K562 (cell line): ENCODE data around the gene CWC22. TPM values are rescaled to one million over a fixed set of nuclear protein-coding genes. Genes with fewer than 3 reads are reported as not detected.

Experiments
- ATAC-seq: fragments of 200-7000 bp; cut with Tn5 transposase; 3 replicates; pipeline ENCODE4 v1.9.1; 2020; ENCODE audit warnings: moderate library complexity
- BruUV-seq: library from RNA; stranded (reverse); fragments of 400-500 nt; replicated peaks from 2 replicates; lab custom pipeline; 2021; lab: Mats Ljungman, UMichigan
- CTCF ChIA-PET: fragments of 300-600 bp; formaldehyde crosslinking; extraction: SDS; loops from one replicate; lab custom pipeline; 2021; ENCODE audit warnings: low intra/inter-chr PET ratio; lab: Yijun Ruan, JAX
- POLR2A ChIA-PET: fragments of 300-600, 350-650 bp; sonication (Branson Sonifier 250); formaldehyde crosslinking; extraction: SDS; loops from one replicate; lab custom pipeline; 2021; ENCODE audit warnings: antibody characterized with exemption, inconsistent platforms; lab: Yijun Ruan, JAX
- DNase-seq, 4 experiments: peaks; one replicate each; pipeline versions ENCODE4 v3.0.0 to v3.0.0-alpha.2; 2011 to 2018; ENCODE audit warnings: low spot score in 3 of 4, mixed read lengths in 3 of 4; ENCODE audit errors: extremely low read depth in 1 of 4
- FAIRE-seq: peaks from 2 replicates; lab custom pipeline; 2011; peaks lifted over from hg19 to GRCh38; lab: Jason Lieb, UNC
- H2AFZ ChIP-seq: 2 replicates; pipeline ENCODE4 v1.6.0; 2011; ENCODE audit warnings: low read depth, low read length, control low read depth, inconsistent platforms
- H3K27ac ChIP-seq: fragments of 200-600 bp; 3 replicates; pipeline ENCODE4 v1.8.0; 2011; ENCODE audit warnings: low read depth, mild to moderate bottlenecking, control low read depth, inconsistent platforms, low read length, moderate library complexity, mixed read lengths; ENCODE audit errors: extremely low read depth
- H3K27me3 ChIP-seq, 2 experiments: fragments of 300-600 bp in 1 of 2; 2 replicates in 1 of 2; 3 replicates in 1 of 2; pipeline versions ENCODE4 v1.6.0 to v1.8.0; 2011; ENCODE audit warnings: inconsistent platforms in 2 of 2, low read length in 2 of 2, mild to moderate bottlenecking in 1 of 2, mixed read lengths in 1 of 2, moderate library complexity in 1 of 2; ENCODE audit not compliant: control insufficient read depth in 2 of 2, insufficient read depth in 2 of 2
- H3K36me3 ChIP-seq: fragments of 300-600 bp; 3 replicates; pipeline ENCODE4 v1.8.0; 2011; ENCODE audit warnings: mild to moderate bottlenecking, low read length, inconsistent platforms; ENCODE audit not compliant: control insufficient read depth, insufficient read depth
- H3K4me1 ChIP-seq, 2 experiments: fragments of 200-600 bp in 1 of 2; replicated peaks in 1 of 2; 2 replicates in 1 of 2; 3 replicates in 1 of 2; pipeline versions ENCODE4 v1.5.1 to v1.8.0; 2011; ENCODE audit warnings: inconsistent platforms in 2 of 2, low read length in 2 of 2, mild to moderate bottlenecking in 1 of 2, mixed read lengths in 1 of 2, moderate library complexity in 1 of 2; ENCODE audit not compliant: control insufficient read depth in 2 of 2, insufficient read depth in 2 of 2
- H3K4me2 ChIP-seq: 2 replicates; pipeline ENCODE4 v1.6.1; 2011; ENCODE audit warnings: low read length, control low read depth, inconsistent platforms, mixed read lengths; ENCODE audit not compliant: insufficient read depth
- H3K4me3 ChIP-seq: fragments of 200-600 bp; sonication (generic), shearing (Covaris generic); 2 replicates; pipeline ENCODE4 v1.5.1; 2016; ENCODE audit warnings: control low read depth, inconsistent platforms
- H3K79me2 ChIP-seq: fragments of 200-600 bp; 3 replicates; pipeline ENCODE4 v1.8.0; 2011; ENCODE audit warnings: low read length, inconsistent platforms; ENCODE audit not compliant: control insufficient read depth, insufficient read depth
- H3K9ac ChIP-seq, 2 experiments: 2 replicates each; pipeline versions ENCODE4 v1.6.0 to v1.6.1; 2011; ENCODE audit warnings: low read depth in 2 of 2, low read length in 2 of 2, control low read depth in 1 of 2, inconsistent platforms in 1 of 2, mild to moderate bottlenecking in 1 of 2, mixed read lengths in 1 of 2; ENCODE audit not compliant: insufficient read depth in 1 of 2
- H3K9me1 ChIP-seq: one replicate; pipeline ENCODE4 v1.6.0; 2011; ENCODE audit warnings: inconsistent platforms, mild to moderate bottlenecking, low read length, moderate library complexity; ENCODE audit not compliant: control insufficient read depth, insufficient read depth
- H3K9me3 ChIP-seq: replicated peaks from 2 replicates; pipeline ENCODE4 v1.5.1; 2011; ENCODE audit warnings: low read depth, low read length, inconsistent platforms; ENCODE audit not compliant: control insufficient read depth, insufficient read depth
- H4K20me1 ChIP-seq: replicated peaks from 2 replicates; pipeline ENCODE4 v1.6.1; 2011; ENCODE audit warnings: low read length, inconsistent platforms, mixed read lengths; ENCODE audit not compliant: control insufficient read depth, insufficient read depth
- RBM39 ChIP-seq: fragments of 200-400 bp; formaldehyde crosslinking; optimal IDR thresholded peaks from 2 replicates; pipeline ENCODE3; 2018; ENCODE audit warnings: low read depth, low read length
- WGBS: fragments of 100-300 bp; shearing (Covaris generic); methylation state at CpG from one replicate; pipeline ENCODE4 v1.1.6; 2016; ENCODE audit warnings: low coverage, mixed read lengths; ENCODE audit not compliant: insufficient coverage; ENCODE audit errors: missing lambda C conversion rate; 5-methylcytosine and 5-hydroxymethylcytosine counted together
- in situ Hi-C: fragments of 300-500 bp; cut with MboI; formaldehyde crosslinking; loops from 4 replicates; pipeline ENCODE4 v1.15.0; 2018; ENCODE audit warnings: inconsistent platforms, mixed read lengths
- intact Hi-C: fragments of 100-400 bp; cut with micrococcal nuclease; formaldehyde crosslinking; loops from 2 replicates; pipeline ENCODE4 v1.14.2; 2022
- polyA plus RNA-seq, 8 experiments: library from polyadenylated mRNA; depleted of rRNA in 4 of 8; stranded (reverse) in 5 of 8; unstranded in 3 of 8; fragments of >200 nt; fragmentation: Nextera tagmentation in 2 of 8; fragmentation: Illumina TruSeq in 1 of 8; extraction: Ambion mirVana in 2 of 8; extraction: Trizol in 1 of 8; gene quantifications; 2 replicates each; pipeline versions ENCODE4 v1.2.1 to v1.2.3, GENCODE V29; 2011 to 2014; ENCODE audit warnings: inconsistent platforms in 1 of 8, missing spikeins in 1 of 8
- total RNA-seq, 7 experiments: library from RNA; depleted of rRNA in 6 of 7; stranded (reverse); fragments of >200 nt in 6 of 7; fragmentation: Illumina TruSeq in 2 of 7; extraction: Trizol in 2 of 7; gene quantifications; 2 replicates each; pipeline versions ENCODE4 v1.2.1 to v1.2.3, GENCODE V29; 2011 to 2021; ENCODE audit warnings: low replicate concordance in 1 of 7
- TF ChIP-seq, protein P1 (sequence below): sonication (generic); formaldehyde crosslinking; IDR thresholded peaks from 2 replicates; pipeline ENCODE4 v1.8.0; 2023; ENCODE audit warnings: mild to moderate bottlenecking, missing genetic modification reagents

Gene CWC22
- total and polyA plus RNA-seq, 9 of the 15 experiments (the other 6 are each of a cell fraction or from before 2014, with no cell fraction given) = 14.5 to 54.2 (median 36.7) TPM

DNA sequence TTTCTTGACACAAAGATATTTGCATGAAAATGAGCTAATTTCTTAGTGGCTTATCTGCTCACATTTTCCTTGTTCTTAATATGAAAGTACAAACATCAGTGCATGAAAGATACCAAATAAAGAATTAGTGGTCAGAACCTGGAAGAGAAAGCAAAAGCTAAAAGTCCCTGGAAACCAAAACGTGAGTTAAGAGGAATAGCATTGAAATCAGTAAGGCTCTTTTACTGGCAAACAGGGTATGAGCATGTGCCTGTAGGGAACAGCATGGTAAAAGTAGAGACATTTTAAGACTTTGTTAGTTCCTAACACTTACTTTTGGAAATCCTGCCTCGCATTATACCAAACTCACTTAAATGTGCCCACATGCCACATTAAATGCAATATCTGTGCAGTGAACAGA lies 31.9 kb upstream of the CWC22 start:
- no peaks in the 10 kb centered on the region for H4K20me1 ChIP-seq
- H3K4me1 ChIP-seq = no peaks in the 10 kb centered on the region; a peak in 1 of 5 replicates
- TF ChIP-seq RBM39 = no peak
- TF ChIP-seq, protein P1, sequence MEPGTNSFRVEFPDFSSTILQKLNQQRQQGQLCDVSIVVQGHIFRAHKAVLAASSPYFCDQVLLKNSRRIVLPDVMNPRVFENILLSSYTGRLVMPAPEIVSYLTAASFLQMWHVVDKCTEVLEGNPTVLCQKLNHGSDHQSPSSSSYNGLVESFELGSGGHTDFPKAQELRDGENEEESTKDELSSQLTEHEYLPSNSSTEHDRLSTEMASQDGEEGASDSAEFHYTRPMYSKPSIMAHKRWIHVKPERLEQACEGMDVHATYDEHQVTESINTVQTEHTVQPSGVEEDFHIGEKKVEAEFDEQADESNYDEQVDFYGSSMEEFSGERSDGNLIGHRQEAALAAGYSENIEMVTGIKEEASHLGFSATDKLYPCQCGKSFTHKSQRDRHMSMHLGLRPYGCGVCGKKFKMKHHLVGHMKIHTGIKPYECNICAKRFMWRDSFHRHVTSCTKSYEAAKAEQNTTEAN (CRISPR knock-in tag) = no peak
- TF ChIP-seq, all 486 proteins: peak for 0
- ATAC-seq (no peak), FAIRE-seq (no peak), DNase-seq (no peak)
- no peak overlapping the region for H3K9ac ChIP-seq
- H3K4me3 ChIP-seq = no peak overlapping the region
- in situ Hi-C loops = no loop called here
- H2AFZ ChIP-seq = no peak overlapping the region
- no TSS peak for BruUV-seq
- no peak overlapping the region for H3K4me2 ChIP-seq
- CTCF ChIA-PET = no interaction called here
- POLR2A ChIA-PET = interaction anchor here (0.7 kb wide), 1 partner anchor 28 kb away, joined by 3 read pairs; no protein-coding TSS in a partner anchor
- 0% methylated on average over 2 of the region's 2 CpGs for WGBS
- intact Hi-C loops = no loop called here
- H3K79me2 ChIP-seq = no peaks in the 10 kb centered on the region
- H3K9me1 ChIP-seq = no peaks in the 10 kb centered on the region
- H3K9me3 ChIP-seq = no peaks in the 10 kb centered on the region
- no peak overlapping the region for H3K27ac ChIP-seq
- H3K27me3 ChIP-seq = no peaks in the 10 kb centered on the region
- H3K36me3 ChIP-seq = no peaks in the 10 kb centered on the region
